HG03378 (cell line): ENCODE results near the gene BBX.

Experiments
- ATAC-seq: cut with Tn5 transposase; IDR thresholded peaks from one replicate; pipeline ENCODE4 v1.9.1; 2021; ENCODE audit warnings: mild to moderate bottlenecking, moderate library complexity; ENCODE audit not compliant: unreplicated experiment

The BBX gene

GRCh38 chr3:107729686-107730085 lies 206.9 kb downstream of the BBX start:
- no peak for ATAC-seq

GRCh38 chr3:107734317-107734716 lies 211.6 kb downstream of the BBX start:
- no peak for ATAC-seq

DNA sequence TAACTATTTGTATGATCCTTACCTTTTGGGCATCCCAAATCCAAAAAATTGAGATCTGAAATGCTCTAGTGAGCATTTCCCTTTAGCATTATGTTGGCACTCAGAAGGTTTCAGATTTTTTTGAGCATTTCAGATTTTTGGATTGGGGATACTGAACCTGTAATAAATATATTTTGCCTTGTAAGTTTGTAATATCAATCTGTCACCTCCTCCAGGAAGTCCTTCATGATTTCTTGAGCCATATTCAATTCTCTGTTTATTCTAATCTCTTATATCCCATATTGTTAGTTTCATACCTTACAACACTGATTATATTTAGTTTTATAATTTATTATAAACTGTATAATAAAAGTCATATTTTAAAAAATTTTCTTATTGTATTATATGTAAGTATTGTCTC lies 215.2 kb downstream of the BBX start:
- no peak for ATAC-seq

DNA sequence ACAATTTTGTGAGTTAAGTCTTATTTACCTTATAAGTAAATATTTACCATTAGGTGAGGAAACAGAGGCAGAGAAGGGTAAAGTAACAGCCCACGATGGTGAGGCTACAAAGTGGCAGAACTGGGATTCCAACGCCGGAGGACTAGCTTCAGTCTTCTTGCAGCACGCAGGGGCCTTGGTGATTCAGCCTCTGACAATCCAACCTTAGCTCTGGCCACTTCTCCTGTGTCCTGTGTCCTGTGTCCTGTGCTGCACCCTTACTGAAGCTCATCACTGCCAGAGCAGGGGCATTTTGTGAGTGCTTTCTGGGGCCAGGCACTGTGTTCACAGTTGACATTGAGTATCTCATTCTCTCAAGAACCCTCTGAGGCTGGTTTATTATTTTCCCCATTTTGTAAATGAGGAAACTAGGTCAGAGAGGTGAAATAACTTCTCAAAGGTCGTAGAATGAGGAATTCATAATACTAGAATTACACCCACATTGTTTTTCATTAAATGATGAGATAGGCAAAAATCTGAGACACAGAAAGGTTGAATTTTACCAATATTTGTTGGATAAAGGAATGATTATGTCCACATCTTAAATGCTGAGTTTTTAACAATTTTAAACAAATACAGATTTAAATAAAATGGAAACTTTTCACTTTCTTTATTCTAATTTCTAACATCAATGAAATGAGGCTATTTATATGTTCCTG lies 215.9 kb downstream of the BBX start:
- ATAC-seq: no peak

DNA sequence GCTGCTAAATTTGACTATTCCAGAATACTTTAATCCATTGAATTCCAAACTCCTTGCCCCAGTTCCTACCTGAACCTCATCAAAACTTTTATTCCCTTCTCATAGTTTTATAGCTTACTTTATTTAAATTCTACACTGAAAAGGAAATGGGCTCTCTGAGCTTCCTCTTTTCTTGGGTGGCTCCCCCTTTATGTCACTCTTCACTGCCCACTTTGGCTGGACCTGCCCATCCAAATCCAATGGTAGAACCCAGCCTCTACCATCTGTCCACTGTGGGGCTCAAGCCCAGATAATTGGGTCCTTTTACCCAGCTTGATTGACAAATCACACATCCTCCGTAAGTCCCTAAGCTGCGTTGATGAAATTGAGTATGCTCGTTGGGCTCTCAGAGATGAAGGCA lies 216.5 kb downstream of the BBX start:
- ATAC-seq: no peak

GRCh38 chr3:107740992-107741896 lies 218.5 kb downstream of the BBX start:
- no peak for ATAC-seq

GRCh38 chr3:107745354-107745753 lies 222.6 kb downstream of the BBX start:
- ATAC-seq: no peak

DNA sequence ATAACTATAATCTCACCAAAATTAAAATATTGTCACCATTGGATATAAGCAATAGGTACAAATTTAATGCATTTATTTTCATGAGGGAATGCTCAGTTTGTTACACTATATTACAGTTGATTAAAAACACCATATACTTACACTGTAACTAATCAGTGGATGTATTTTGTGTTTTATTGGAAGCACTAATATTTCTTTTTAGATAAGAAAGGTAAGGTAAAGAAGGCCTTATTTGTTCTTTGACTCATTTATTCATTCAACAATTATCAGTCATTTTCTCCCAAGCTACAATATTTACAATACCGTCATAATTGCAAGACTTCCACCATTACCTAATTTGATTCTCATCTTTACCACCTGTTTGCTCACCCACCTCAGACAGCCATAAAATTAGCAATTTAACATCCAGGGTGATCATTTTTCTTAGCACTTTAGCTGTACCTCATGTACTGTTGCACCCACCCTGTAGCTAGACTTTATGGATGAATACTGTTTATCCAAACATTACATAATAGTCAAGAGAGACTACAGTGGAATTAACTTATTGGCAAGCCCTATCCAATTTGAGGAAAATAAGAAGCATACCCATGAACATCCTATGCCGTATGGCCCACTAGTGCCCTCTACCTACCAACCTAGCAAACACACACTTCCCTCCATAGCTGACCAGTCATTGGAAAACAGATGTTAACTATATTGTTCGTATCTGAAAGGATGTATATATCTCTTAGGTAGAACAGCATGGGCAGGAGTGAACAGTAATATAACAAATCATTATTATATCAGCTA lies 229.6 kb downstream of the BBX start:
- no peak for ATAC-seq

DNA sequence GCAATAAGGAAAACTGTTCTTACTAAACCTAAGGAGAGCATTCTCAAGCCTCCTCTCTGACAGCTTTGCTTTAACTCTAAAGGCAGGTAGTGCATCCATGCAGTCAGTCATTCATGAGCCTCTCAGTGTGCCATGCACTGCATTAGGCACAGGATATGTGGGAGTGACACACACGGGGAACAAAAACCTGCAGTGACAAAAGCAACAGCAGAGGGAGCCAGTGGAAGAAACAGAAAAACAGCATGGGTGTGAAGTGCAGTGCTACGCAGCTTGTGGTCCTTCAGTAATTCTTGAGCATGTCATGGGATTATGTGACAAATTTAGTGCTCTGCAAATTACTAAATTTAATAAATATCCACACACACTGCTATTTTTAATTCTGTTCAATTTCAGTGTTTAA lies 230.7 kb downstream of the BBX start:
- peak; percentile 49 for ATAC-seq

DNA sequence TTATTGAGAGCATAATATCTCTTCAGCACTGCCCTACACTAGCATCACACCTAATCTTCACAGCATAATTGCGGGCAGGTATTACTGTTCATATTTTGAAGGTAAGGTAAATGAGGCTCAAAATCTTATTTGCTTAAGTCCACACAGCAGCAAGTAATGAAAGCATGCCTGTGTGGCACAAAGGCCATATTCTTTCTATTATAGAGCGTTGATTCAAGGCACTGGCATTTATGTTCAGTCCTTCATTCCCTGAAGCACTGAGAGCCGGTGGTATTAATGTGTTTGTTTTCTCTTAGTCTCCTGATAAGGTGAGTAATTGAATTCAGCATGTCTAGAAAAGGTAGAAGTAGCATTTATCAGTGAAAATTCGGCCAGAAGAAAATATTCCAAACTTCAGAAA lies 231.2 kb downstream of the BBX start:
- no peak for ATAC-seq

- no peak for ATAC-seq
These were observed 233.9 kb downstream of the BBX start for GRCh38 chr3:107756649-107757048.

GRCh38 chr3:107757140-107757539 lies 234.4 kb downstream of the BBX start:
- no peak for ATAC-seq

- no peak for ATAC-seq
These were observed 237.4 kb downstream of the BBX start for GRCh38 chr3:107760144-107760543.

- no peak for ATAC-seq
These were observed 238.6 kb downstream of the BBX start for GRCh38 chr3:107761391-107761790.

GRCh38 chr3:107765524-107765923 lies 242.8 kb downstream of the BBX start:
- ATAC-seq: no peak

DNA sequence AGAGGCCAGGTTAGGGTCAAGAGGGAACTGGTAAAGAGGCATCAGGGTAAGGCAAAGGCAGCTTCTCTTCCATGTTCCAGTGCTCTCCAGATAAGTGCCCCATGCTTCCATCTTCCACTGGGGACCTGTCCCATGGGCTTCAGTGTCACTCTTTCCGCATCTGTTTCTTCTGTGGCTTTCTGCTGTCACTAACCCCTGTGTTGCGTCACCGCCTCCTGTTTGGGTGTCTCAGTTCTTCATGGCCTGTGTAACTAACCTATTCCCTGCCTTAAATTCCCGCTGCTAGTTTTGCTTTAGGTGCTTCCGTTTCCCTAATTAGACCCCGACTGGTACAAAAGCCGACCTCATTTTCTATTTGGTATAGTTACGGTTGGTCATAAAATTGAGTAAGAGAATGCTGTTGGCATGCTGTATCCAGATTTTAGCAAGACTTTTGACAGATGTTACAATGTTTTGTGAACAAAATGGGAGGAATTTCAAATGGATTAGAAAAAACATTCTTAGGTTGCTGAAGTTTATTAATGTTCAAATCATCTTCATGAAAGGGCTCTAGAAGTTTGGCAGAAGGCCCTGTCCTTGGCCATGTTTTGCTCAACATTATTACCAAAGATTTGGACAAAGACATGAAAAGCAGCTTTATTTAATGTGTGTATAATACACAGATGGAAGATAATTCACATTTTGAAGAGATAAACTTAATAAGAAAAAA lies 245.3 kb downstream of the BBX start:
- no peak for ATAC-seq

DNA sequence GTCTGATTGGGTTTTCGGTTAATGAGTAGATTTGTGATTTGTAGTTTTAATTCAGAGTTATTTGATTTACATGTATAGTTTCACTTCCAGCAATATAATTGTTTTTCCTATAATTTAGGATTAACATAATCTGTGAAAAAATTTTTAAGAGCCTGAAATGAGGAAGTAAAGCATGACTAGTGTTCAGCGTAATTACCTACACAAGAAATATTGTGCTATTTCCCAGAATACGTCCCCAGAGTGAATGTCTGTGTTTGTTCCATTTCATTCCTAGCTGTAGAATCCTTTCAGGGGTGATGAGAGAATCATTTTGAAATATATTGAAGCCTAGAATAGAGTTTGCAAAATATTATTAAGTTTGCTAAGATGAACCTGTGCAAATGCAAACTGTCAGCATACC lies 247.1 kb downstream of the BBX start:
- no peak for ATAC-seq

- ATAC-seq: no peak
These were observed 249.3 kb downstream of the BBX start for GRCh38 chr3:107772016-107772415.

DNA sequence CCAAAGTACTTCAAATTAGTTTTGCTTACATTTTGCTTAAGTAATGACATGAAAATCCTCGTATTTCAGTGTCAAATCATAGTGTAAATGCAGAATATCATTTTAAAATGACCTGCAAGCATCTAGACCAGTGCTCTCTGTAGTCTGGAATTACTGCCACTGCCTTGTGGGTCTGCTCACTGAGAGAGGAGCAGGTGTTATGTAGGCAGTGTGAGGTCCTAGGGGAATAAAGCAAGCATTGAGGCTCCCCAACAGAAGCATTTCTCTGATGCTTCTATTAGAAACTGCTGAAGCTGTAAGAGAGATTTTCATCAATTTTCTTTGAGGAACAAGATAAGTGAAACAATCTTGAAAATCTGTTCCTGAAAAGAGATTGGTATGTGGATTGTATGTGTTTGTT lies 253.2 kb downstream of the BBX start:
- ATAC-seq: no peak

- ATAC-seq: no peak
These were observed 258.5 kb downstream of the BBX start for GRCh38 chr3:107781253-107781652.

DNA sequence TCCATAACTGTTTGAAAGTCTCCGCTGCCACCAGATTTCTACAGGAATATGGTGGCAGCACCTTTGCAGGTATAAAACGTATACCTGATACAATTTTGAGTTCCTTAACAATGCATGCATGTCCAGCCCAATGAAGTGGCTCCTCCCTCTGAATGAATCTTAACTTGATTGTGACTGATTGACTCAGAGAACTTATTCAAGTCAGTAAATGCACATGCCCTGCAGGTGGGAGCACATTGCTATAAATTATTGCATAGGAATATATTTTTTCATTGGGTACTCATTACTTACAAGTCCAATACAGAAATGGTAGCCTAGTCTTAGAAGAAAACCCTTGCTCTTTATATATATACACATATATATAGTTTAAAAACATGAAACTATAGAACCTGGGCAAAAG lies 259.3 kb downstream of the BBX start:
- ATAC-seq: no peak
